HG02623 (cell line): ENCODE data around the gene EXOC6B.
"Not testable (repeated sequence)": the region's sequence is repeated elsewhere in the genome, so short reads cannot be mapped to it uniquely, and the experiment has no call there.

Experiments
- ATAC-seq: cut with Tn5 transposase; IDR thresholded peaks from one replicate; pipeline ENCODE4 v1.9.1; 2021; ENCODE audit warnings: moderate library complexity; ENCODE audit not compliant: unreplicated experiment

Gene EXOC6B

GRCh38 chr2:72619626-72620025 is 206.2 kb downstream of the EXOC6B start:
- no peak for ATAC-seq

- no peak for ATAC-seq
Observed at GRCh38 chr2:72613931-72614330, 211.9 kb downstream of the EXOC6B start.

- no peak for ATAC-seq
Observed at GRCh38 chr2:72612614-72613160, 213.1 kb downstream of the EXOC6B start.

GRCh38 chr2:72607189-72607588 is 218.6 kb downstream of the EXOC6B start:
- ATAC-seq = no peak

- ATAC-seq = no peak
Observed at GRCh38 chr2:72605836-72606442, 219.9 kb downstream of the EXOC6B start.

- no peak for ATAC-seq
Observed at GRCh38 chr2:72604468-72604867, 221.4 kb downstream of the EXOC6B start.

- ATAC-seq = no peak
Observed at GRCh38 chr2:72603481-72603880, 222.4 kb downstream of the EXOC6B start.

GRCh38 chr2:72602711-72603110 is 223.1 kb downstream of the EXOC6B start:
- ATAC-seq = no peak

GRCh38 chr2:72602095-72602494 is 223.7 kb downstream of the EXOC6B start:
- ATAC-seq = no peak

- not testable (repeated sequence) for ATAC-seq
Observed at GRCh38 chr2:72583836-72584235, 242.0 kb downstream of the EXOC6B start.

GRCh38 chr2:72583376-72583775 is 242.5 kb downstream of the EXOC6B start:
- ATAC-seq = no peak

- ATAC-seq = no peak
Observed at GRCh38 chr2:72581560-72582181, 244.2 kb downstream of the EXOC6B start.

GRCh38 chr2:72579591-72580180 is 246.1 kb downstream of the EXOC6B start:
- ATAC-seq = no peak

- no peak for ATAC-seq
Observed at GRCh38 chr2:72576861-72577260, 249.0 kb downstream of the EXOC6B start.

- no peak for ATAC-seq
Observed at GRCh38 chr2:72576459-72576858, 249.4 kb downstream of the EXOC6B start.

- no peak for ATAC-seq
Observed at GRCh38 chr2:72574886-72575285, 250.9 kb downstream of the EXOC6B start.

GRCh38 chr2:72573232-72573631 is 252.6 kb downstream of the EXOC6B start:
- no peak for ATAC-seq

- no peak for ATAC-seq
Observed at GRCh38 chr2:72572501-72572900, 253.3 kb downstream of the EXOC6B start.

GRCh38 chr2:72570413-72570812 is 255.4 kb downstream of the EXOC6B start:
- no peak for ATAC-seq

GRCh38 chr2:72562451-72563153 is 263.2 kb downstream of the EXOC6B start:
- ATAC-seq = no peak

GRCh38 chr2:72561621-72562318 is 264.1 kb downstream of the EXOC6B start:
- ATAC-seq = no peak
